Smooth muscle cell (in vitro differentiated cells): ENCODE data around the gene TRIM66. TPM values are rescaled to one million over a fixed set of nuclear protein-coding genes. Genes with fewer than 3 reads are reported as not detected.
"Not testable (repeated sequence)": the region's sequence is repeated elsewhere in the genome, so short reads cannot be mapped to it uniquely, and the experiment has no call there.

Experiments used
- DNase-seq: peaks from one replicate; lab custom pipeline; 2025; ENCODE audit not compliant: unreplicated experiment; lab: John Stamatoyannopoulos, UW
- H2AFZ ChIP-seq: fragments of 200-600 bp; sonication (generic); 2 replicates; pipeline ENCODE4 v1.6.0; 2016; ENCODE audit warnings: antibody characterized with exemption, low read depth, mild to moderate bottlenecking
- H3F3A ChIP-seq: fragments of 200-600 bp; sonication (generic); 2 replicates; pipeline ENCODE4 v1.6.0; 2017; ENCODE audit warnings: antibody characterized with exemption, low read depth
- H3K27ac ChIP-seq: fragments of 200-600 bp; sonication (generic); 2 replicates; pipeline ENCODE4 v1.5.1; 2016; ENCODE audit warnings: low read depth, mild to moderate bottlenecking
- H3K27me3 ChIP-seq: fragments of 200-600 bp; sonication (generic); 2 replicates; pipeline ENCODE4 v1.6.1; 2016; ENCODE audit warnings: low read depth, mild to moderate bottlenecking
- H3K36me3 ChIP-seq: fragments of 200-600 bp; sonication (generic); 2 replicates; pipeline ENCODE4 v1.5.1; 2016; ENCODE audit warnings: low read depth
- H3K4me1 ChIP-seq: fragments of 200-600 bp; sonication (generic); 2 replicates; pipeline ENCODE4 v1.5.1; 2016; ENCODE audit warnings: low read depth
- H3K4me2 ChIP-seq: fragments of 200-600 bp; sonication (generic); 2 replicates; pipeline ENCODE4 v1.6.0; 2016; ENCODE audit warnings: mild to moderate bottlenecking
- H3K4me3 ChIP-seq: fragments of 200-600 bp; sonication (generic); 2 replicates; pipeline ENCODE4 v1.5.1; 2016; ENCODE audit warnings: mild to moderate bottlenecking
- H3K79me2 ChIP-seq: fragments of 200-600 bp; sonication (generic); 2 replicates; pipeline ENCODE4 v1.6.0; 2016; ENCODE audit warnings: low read depth, mild to moderate bottlenecking
- H3K9ac ChIP-seq: fragments of 200-600 bp; sonication (generic); 2 replicates; pipeline ENCODE4 v1.6.0; 2016; ENCODE audit warnings: low read depth
- H3K9me3 ChIP-seq: fragments of 200-600 bp; sonication (generic); replicated peaks from 2 replicates; pipeline ENCODE4 v1.5.1; 2016; ENCODE audit warnings: low read depth
- H4K20me1 ChIP-seq: fragments of 200-600 bp; sonication (generic); 2 replicates; pipeline ENCODE4 v1.6.0; 2016; ENCODE audit warnings: low read depth
- CTCF ChIP-seq: fragments of 200-600 bp; sonication (generic); IDR thresholded peaks from 2 replicates; pipeline ENCODE4 v1.5.1; 2017; ENCODE audit warnings: borderline replicate concordance, mild to moderate bottlenecking, antibody characterized with exemption; ENCODE audit not compliant: insufficient read depth, poor library complexity, severe bottlenecking
- WGBS: methylation state at CpG from one replicate; pipeline ENCODE4 v1.1.7; 2016; ENCODE audit warnings: low lambda C conversion rate; 5-methylcytosine and 5-hydroxymethylcytosine counted together
- polyA plus RNA-seq: library from polyadenylated mRNA; unstranded; fragments of >200 nt; fragmentation: Nextera tagmentation; extraction: Ambion mirVana; gene quantifications from 2 replicates; pipeline ENCODE4 v1.2.1, GENCODE V29; 2016
- total RNA-seq: library from RNA; depleted of rRNA; stranded (reverse); fragments of >200 nt; gene quantifications from 2 replicates; pipeline ENCODE4 v1.2.3, GENCODE V29; 2014

TRIM66 gene
- total and polyA plus RNA-seq, 2 experiments from 2014 or later: 0.24 to 5.8 TPM

GRCh38 chr11:8674859-8675258, 7.6 kb downstream of the TRIM66 start:
- no peaks in the 10 kb centered on the region for H3K9me3 ChIP-seq
- TF ChIP-seq CTCF: no peak
- no peak overlapping the region for H3K4me3 ChIP-seq
- peaks cover 21% of the 10 kb centered on the region for H3K4me1 ChIP-seq
- H2AFZ ChIP-seq: no peak overlapping the region
- DNase-seq: no peak
- H3K9ac ChIP-seq: no peak overlapping the region
- H3K4me2 ChIP-seq: no peak overlapping the region
- H3K27ac ChIP-seq: no peak overlapping the region
- H3K27me3 ChIP-seq: no peaks in the 10 kb centered on the region
- WGBS: 90% methylated on average over 2 of the region's 2 CpGs
- H3F3A ChIP-seq: peaks cover 18% of the 10 kb centered on the region
- no peaks in the 10 kb centered on the region for H3K79me2 ChIP-seq
- no peaks in the 10 kb centered on the region for H4K20me1 ChIP-seq
- H3K36me3 ChIP-seq: no peaks in the 10 kb centered on the region

- no peak overlapping the region for H3K4me2 ChIP-seq
These were observed 10.1 kb downstream of the TRIM66 start for GRCh38 chr11:8672346-8672745.

GRCh38 chr11:8671651-8672062, 10.8 kb downstream of the TRIM66 start:
- Histone ChIP-seq H3K36me3 (no peaks in the 10 kb centered on the region), H3K9me3 (no peaks in the 10 kb centered on the region), H3K27me3 (no peaks in the 10 kb centered on the region), H4K20me1 (no peaks in the 10 kb centered on the region), H3K27ac (peak overlapping the region; percentile 89), H3K9ac (peak overlapping the region; percentile 21), H3K79me2 (no peaks in the 10 kb centered on the region), H3K4me1 (peaks cover 21% of the 10 kb centered on the region), H3K4me3 (no peak overlapping the region), H3K4me2 (peak overlapping the region; percentile 45), H2AFZ (no peak overlapping the region), H3F3A (peaks cover 18% of the 10 kb centered on the region)
- WGBS: 0% methylated on average over 1 of the region's 1 CpG
- DNase-seq: no peak
- no peak for TF ChIP-seq CTCF

More at GRCh38 chr11:8672346-8672745, 10.1 kb downstream of the TRIM66 start:
- Histone ChIP-seq H3K9me3 (no peaks in the 10 kb centered on the region), H3K27ac (peak overlapping the region; percentile 89), H3K4me1 (peaks cover 21% of the 10 kb centered on the region), H2AFZ (no peak overlapping the region), H3K4me3 (no peak overlapping the region), H3K79me2 (no peaks in the 10 kb centered on the region), H3K27me3 (no peaks in the 10 kb centered on the region), H4K20me1 (no peaks in the 10 kb centered on the region), H3K36me3 (no peaks in the 10 kb centered on the region), H3F3A (peaks cover 18% of the 10 kb centered on the region), H3K9ac (no peak overlapping the region)
- 100% methylated on average over 2 of the region's 2 CpGs for WGBS
- DNase-seq: no peak
- no peak for TF ChIP-seq CTCF

GRCh38 chr11:8671193-8671612, 11.3 kb downstream of the TRIM66 start:
- peaks cover 18% of the 10 kb centered on the region for H3F3A ChIP-seq
- H2AFZ ChIP-seq: no peak overlapping the region
- H3K79me2 ChIP-seq: no peaks in the 10 kb centered on the region
- H3K36me3 ChIP-seq: no peaks in the 10 kb centered on the region
- peaks cover 21% of the 10 kb centered on the region for H3K4me1 ChIP-seq
- H3K27ac ChIP-seq: peak overlapping the region; percentile 89
- H3K9me3 ChIP-seq: no peaks in the 10 kb centered on the region
- H3K4me3 ChIP-seq: no peak overlapping the region
- 16% methylated on average over 4 of the region's 4 CpGs for WGBS
- peak overlapping the region; percentile 45 for H3K4me2 ChIP-seq
- no peak for DNase-seq
- TF ChIP-seq CTCF: no peak
- peak overlapping the region; percentile 45 for H3K9ac ChIP-seq
- H3K27me3 ChIP-seq: no peaks in the 10 kb centered on the region
- no peaks in the 10 kb centered on the region for H4K20me1 ChIP-seq

GRCh38 chr11:8670081-8670480, 12.4 kb downstream of the TRIM66 start:
- Histone ChIP-seq H3F3A (peaks cover 18% of the 10 kb centered on the region), H3K27ac (peak overlapping the region; percentile 89), H3K4me1 (peaks cover 21% of the 10 kb centered on the region)
- not testable (repeated sequence) for H3K9me3 ChIP-seq, H3K79me2 ChIP-seq, H4K20me1 ChIP-seq, DNase-seq, H2AFZ ChIP-seq, H3K4me3 ChIP-seq, H3K9ac ChIP-seq, H3K36me3 ChIP-seq, H3K27me3 ChIP-seq, H3K4me2 ChIP-seq
- 92% methylated on average over 6 of the region's 6 CpGs for WGBS
